Measurements from ENCODE around the gene PGAM5. TPM values are rescaled to one million over a fixed set of nuclear protein-coding genes. Genes with fewer than 3 reads are reported as not detected.

Gene PGAM5
- total RNA-seq, 4 donors from 2014 or later: 16.7 to 43.6 (median 25.4) TPM

- no peak for DNase-seq
- Histone ChIP-seq H3K4me1 (no peaks in the 10 kb centered on the region), H3K27ac (no peak overlapping the region), H3K27me3 (no peaks in the 10 kb centered on the region), H3K9me3 (no peaks in the 10 kb centered on the region), H3K4me3 (no peak overlapping the region), H3K36me3 (peaks cover 0 to 51% (median 23%) of the 10 kb centered on the region in 4 donors)
- WGBS, 2 donors (ENCODE audit: low coverage in 1 of 2): 85 to 92% methylated on average over 4 to 21 of the region's 21 CpGs
- intact Hi-C loops (cut with DNase I; ENCODE audit: low total_unique reads): no loop called here
- in situ Hi-C loops (cut with MboI; ENCODE audit: low pct_ligation_motif_present in 1 of 4, low pct_unique_long_range_greater_than_20kb in 1 of 4, low sequenced_read_pairs in 3 of 4): no loop called here
- TF ChIP-seq EP300 (IDR thresholded peaks at IDR 0.05; ENCODE audit: low read depth) (no peak), POLR2AphosphoS5 (IDR thresholded peaks at IDR 0.05) (no peak), POLR2A (IDR thresholded peaks at IDR 0.05) (no peak)
- TF ChIP-seq, protein P1, sequence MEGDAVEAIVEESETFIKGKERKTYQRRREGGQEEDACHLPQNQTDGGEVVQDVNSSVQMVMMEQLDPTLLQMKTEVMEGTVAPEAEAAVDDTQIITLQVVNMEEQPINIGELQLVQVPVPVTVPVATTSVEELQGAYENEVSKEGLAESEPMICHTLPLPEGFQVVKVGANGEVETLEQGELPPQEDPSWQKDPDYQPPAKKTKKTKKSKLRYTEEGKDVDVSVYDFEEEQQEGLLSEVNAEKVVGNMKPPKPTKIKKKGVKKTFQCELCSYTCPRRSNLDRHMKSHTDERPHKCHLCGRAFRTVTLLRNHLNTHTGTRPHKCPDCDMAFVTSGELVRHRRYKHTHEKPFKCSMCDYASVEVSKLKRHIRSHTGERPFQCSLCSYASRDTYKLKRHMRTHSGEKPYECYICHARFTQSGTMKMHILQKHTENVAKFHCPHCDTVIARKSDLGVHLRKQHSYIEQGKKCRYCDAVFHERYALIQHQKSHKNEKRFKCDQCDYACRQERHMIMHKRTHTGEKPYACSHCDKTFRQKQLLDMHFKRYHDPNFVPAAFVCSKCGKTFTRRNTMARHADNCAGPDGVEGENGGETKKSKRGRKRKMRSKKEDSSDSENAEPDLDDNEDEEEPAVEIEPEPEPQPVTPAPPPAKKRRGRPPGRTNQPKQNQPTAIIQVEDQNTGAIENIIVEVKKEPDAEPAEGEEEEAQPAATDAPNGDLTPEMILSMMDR (IDR thresholded peaks at IDR 0.05): no peak
Observed at GRCh38 chr12:132664206-132665148, 46.2 kb upstream of the PGAM5 start.

DNA sequence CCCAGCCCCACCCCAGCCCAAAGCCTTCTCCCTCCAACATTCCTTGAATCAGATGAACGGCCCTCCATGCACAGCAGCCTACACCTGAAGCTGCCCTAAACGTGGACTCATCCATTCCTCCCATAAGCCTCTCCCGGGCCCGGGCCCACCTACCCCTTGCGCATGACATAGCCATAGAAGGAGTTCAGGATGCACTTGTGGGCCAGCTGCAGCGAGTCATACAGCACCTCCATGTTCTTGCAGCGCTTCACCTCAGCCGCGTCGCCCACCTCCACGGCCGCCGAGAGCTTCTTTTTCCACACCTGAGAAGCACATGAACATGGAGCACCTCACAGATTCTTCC, 45.5 kb upstream of the PGAM5 start:
- in situ Hi-C loops (cut with MboI; ENCODE audit: low pct_ligation_motif_present in 1 of 4, low pct_unique_long_range_greater_than_20kb in 1 of 4, low sequenced_read_pairs in 3 of 4) (no loop called here), intact Hi-C loops (cut with DNase I; ENCODE audit: low total_unique reads) (no loop called here)
- H3K27ac ChIP-seq: no peak overlapping the region
- TF ChIP-seq, protein P1 (IDR thresholded peaks at IDR 0.05): no peak
- no peak for TF ChIP-seq POLR2A (IDR thresholded peaks at IDR 0.05)
- TF ChIP-seq POLR2AphosphoS5 (IDR thresholded peaks at IDR 0.05): no peak
- no peak for TF ChIP-seq EP300 (IDR thresholded peaks at IDR 0.05; ENCODE audit: low read depth)
- no peak overlapping the region for H3K4me3 ChIP-seq
- H3K36me3 ChIP-seq: peaks cover 0 to 51% (median 23%) of the 10 kb centered on the region in 4 donors
- no peaks in the 10 kb centered on the region for H3K9me3 ChIP-seq
- no peaks in the 10 kb centered on the region for H3K27me3 ChIP-seq
- 87 to 96% methylated on average over 3 to 13 of the region's 13 CpGs for whole genome bisulfite sequencing, 2 donors (ENCODE audit: low coverage in 1 of 2)
- H3K4me1 ChIP-seq: no peaks in the 10 kb centered on the region
- no peak for DNase-seq

- peaks cover 0 to 46% (median 19%) of the 10 kb centered on the region in 4 donors for H3K36me3 ChIP-seq
- H3K9me3 ChIP-seq: no peaks in the 10 kb centered on the region
- intact Hi-C loops (cut with DNase I; ENCODE audit: low total_unique reads) (no loop called here), in situ Hi-C loops (cut with MboI; ENCODE audit: low pct_ligation_motif_present in 1 of 4, low pct_unique_long_range_greater_than_20kb in 1 of 4, low sequenced_read_pairs in 3 of 4) (no loop called here)
- TF ChIP-seq POLR2AphosphoS5 (IDR thresholded peaks at IDR 0.05) (no peak), POLR2A (IDR thresholded peaks at IDR 0.05) (no peak), EP300 (IDR thresholded peaks at IDR 0.05; ENCODE audit: low read depth) (no peak)
- TF ChIP-seq, protein P1 (IDR thresholded peaks at IDR 0.05): no peak
- no peak overlapping the region for H3K27ac ChIP-seq
- no peaks in the 10 kb centered on the region for H3K27me3 ChIP-seq
- no peak overlapping the region for H3K4me3 ChIP-seq
- 89 to 97% methylated on average over 5 to 6 of the region's 6 CpGs for WGBS, 2 donors (ENCODE audit: low coverage in 1 of 2)
- H3K4me1 ChIP-seq: no peaks in the 10 kb centered on the region
- DNase-seq: no peak
Observed at GRCh38 chr12:132665794-132666193, 44.8 kb upstream of the PGAM5 start.

DNA sequence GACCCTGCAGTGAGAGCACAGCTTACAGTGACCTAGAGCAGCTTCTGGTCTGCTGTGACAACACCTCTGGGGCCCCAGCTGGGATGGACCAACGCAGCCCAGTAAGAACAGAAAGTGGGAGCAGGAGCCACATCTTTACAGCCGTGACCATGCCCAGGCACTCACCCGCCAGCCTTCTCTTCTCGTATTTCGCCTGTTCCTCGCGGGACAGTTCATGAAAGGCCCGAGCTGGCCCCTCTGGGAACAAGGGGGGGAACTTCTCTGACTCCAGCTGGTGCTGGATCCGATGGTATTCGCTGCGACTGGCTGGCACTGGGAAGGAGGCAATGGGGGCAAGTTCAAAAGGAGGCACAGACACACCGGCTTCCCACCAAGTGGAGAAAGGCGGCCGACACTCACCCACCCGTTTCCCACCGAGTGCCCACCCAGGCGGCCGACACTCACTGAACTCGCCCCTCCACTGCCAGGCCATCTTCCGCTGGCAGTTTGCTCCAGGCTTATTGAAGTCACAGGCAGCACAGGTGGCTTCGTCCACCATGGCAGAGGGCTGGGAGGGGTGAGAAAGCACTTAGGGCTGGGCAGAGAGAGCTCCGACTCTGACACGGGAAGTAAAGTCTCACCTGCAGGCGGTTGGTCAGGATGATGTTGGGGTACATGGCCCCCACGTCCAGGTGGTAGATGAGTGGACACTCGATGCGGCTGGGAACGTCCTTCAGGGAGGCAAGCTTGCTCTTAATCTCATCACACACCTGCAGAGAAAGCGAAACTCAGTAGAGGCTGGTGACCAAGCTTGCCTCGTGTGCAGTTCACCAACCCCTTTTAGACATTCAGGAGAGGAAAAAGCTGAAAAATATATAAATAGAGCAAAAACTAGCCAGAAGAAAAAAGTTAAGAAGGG, 42.2 kb upstream of the PGAM5 start:
- TF ChIP-seq POLR2AphosphoS5 (IDR thresholded peaks at IDR 0.05) (no peak), EP300 (IDR thresholded peaks at IDR 0.05; ENCODE audit: low read depth) (no peak), POLR2A (IDR thresholded peaks at IDR 0.05) (no peak)
- TF ChIP-seq, protein P1 (IDR thresholded peaks at IDR 0.05): no peak
- no peaks in the 10 kb centered on the region for H3K27me3 ChIP-seq
- no peak overlapping the region for H3K4me3 ChIP-seq
- no peaks in the 10 kb centered on the region for H3K9me3 ChIP-seq
- in situ Hi-C loops (cut with MboI; ENCODE audit: low pct_ligation_motif_present in 1 of 4, low pct_unique_long_range_greater_than_20kb in 1 of 4, low sequenced_read_pairs in 3 of 4) (no loop called here), intact Hi-C loops (cut with DNase I; ENCODE audit: low total_unique reads) (no loop called here)
- no peak overlapping the region for H3K27ac ChIP-seq
- H3K36me3 ChIP-seq: peaks cover 0 to 57% (median 17%) of the 10 kb centered on the region in 4 donors
- 80 to 96% methylated on average over 1 to 30 of the region's 30 CpGs for WGBS, 2 donors (ENCODE audit: low coverage in 1 of 2)
- no peaks in the 10 kb centered on the region for H3K4me1 ChIP-seq
- DNase-seq: no peak

All from transverse colon (tissue), 4 donors.